ENCODE results near the gene PCDHAC2. TPM values are rescaled to one million over a fixed set of nuclear protein-coding genes. Genes with fewer than 3 reads are reported as not detected.

The PCDHAC2 gene
- polyA plus RNA-seq, 2 of the 4 experiments (the other 2 are of a cell fraction) = 1.2 to 5.3 TPM

DNA sequence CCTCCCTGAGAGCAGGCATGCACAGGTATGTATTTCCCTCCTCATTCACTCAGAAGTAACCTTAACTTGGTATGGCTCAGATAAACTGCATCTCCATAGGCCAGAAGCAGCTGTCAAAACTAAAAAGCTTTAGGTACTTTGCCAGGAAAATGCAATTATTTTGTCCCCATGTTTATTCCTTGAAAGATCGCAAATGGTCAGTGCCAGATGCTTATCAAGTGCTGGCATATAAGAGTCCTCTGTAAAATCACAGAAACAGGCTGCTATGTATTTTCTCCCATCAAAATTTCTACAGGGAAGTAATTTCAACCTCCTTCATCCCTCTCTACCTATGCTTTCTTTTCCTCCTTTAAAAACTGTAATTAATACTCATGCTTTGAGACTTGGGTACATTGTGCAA lies 12.7 kb downstream of the PCDHAC2 start:
- no peak overlapping the region for H3K27ac ChIP-seq
- H3K4me1 ChIP-seq = peaks cover 14% of the 10 kb centered on the region; the same call in 2 of the 3 replicates
- H3K4me3 ChIP-seq = no peak overlapping the region
- no peak overlapping the region for H3K4me2 ChIP-seq
- no peaks in the 10 kb centered on the region for H3K9me3 ChIP-seq
- no peak for FAIRE-seq
- 85% methylated on average over 1 of the region's 1 CpG for WGBS (ENCODE audit: missing lambda C conversion rate)
- ChIA-PET CTCF (interaction anchor here (0.8 to 1.6 kb wide), 2 partner anchors 11 to 52 kb away, joined by 3 to 4 read pairs; no protein-coding TSS in a partner anchor), POLR2A (no interaction called here)
- no peak for DNase-seq (ENCODE audit: low read depth in 1 of 2, low spot score in 1 of 2)
- no peak for TF ChIP-seq KDM1A (IDR thresholded peaks at IDR 0.05; ENCODE audit: low read depth)
- TF ChIP-seq CHD2 (IDR thresholded peaks at IDR 0.05; ENCODE audit: low read length, partially characterized antibody) = no peak
- no peak for TF ChIP-seq HEYL (CRISPR knock-in tag; IDR thresholded peaks at IDR 0.05)
- TF ChIP-seq ZNF302 (CRISPR knock-in tag; IDR thresholded peaks at IDR 0.05) = no peak
- no peak for ATAC-seq

DNA sequence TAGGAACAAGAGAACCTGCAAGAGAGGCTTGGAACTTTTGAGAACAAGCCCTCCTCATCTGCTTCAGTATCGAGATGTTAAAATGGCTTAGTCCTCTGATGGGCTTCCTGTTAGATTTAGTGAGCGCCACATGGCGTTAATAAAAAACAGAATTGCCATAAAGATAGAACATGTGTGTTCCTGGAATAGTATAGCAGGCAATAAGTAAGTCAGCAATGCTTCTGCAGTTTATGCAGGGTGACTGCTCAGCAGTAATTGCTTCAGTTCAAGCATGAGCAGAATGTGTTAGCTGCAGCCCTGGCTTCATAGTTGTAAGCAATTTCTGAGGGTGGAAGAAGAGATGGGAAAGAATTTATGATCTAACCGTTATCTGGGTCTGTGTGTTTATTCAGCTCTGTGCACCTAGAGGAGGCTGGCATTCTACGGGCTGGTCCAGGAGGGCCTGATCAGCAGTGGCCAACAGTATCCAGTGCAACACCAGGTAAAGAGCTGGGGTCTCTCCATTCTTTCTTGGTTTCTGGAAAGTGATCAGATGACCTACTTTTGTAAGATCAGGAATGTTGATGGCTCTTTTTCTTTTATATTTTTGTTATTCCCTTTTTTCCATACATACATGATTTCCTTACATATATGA lies 15.9 kb downstream of the PCDHAC2 start:
- no peak for FAIRE-seq
- no peak overlapping the region for H3K27ac ChIP-seq
- ChIA-PET CTCF (no interaction called here), POLR2A (no interaction called here)
- TF ChIP-seq, protein P1, sequence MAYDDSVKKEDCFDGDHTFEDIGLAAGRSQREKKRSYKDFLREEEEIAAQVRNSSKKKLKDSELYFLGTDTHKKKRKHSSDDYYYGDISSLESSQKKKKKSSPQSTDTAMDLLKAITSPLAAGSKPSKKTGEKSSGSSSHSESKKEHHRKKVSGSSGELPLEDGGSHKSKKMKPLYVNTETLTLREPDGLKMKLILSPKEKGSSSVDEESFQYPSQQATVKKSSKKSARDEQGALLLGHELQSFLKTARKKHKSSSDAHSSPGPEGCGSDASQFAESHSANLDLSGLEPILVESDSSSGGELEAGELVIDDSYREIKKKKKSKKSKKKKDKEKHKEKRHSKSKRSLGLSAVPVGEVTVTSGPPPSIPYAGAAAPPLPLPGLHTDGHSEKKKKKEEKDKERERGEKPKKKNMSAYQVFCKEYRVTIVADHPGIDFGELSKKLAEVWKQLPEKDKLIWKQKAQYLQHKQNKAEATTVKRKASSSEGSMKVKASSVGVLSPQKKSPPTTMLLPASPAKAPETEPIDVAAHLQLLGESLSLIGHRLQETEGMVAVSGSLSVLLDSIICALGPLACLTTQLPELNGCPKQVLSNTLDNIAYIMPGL (CRISPR knock-in tag; IDR thresholded peaks at IDR 0.05; ENCODE audit: borderline replicate concordance) = no peak
- TF ChIP-seq NR3C1 (IDR thresholded peaks at IDR 0.05) = no peak
- TF ChIP-seq, protein P2, sequence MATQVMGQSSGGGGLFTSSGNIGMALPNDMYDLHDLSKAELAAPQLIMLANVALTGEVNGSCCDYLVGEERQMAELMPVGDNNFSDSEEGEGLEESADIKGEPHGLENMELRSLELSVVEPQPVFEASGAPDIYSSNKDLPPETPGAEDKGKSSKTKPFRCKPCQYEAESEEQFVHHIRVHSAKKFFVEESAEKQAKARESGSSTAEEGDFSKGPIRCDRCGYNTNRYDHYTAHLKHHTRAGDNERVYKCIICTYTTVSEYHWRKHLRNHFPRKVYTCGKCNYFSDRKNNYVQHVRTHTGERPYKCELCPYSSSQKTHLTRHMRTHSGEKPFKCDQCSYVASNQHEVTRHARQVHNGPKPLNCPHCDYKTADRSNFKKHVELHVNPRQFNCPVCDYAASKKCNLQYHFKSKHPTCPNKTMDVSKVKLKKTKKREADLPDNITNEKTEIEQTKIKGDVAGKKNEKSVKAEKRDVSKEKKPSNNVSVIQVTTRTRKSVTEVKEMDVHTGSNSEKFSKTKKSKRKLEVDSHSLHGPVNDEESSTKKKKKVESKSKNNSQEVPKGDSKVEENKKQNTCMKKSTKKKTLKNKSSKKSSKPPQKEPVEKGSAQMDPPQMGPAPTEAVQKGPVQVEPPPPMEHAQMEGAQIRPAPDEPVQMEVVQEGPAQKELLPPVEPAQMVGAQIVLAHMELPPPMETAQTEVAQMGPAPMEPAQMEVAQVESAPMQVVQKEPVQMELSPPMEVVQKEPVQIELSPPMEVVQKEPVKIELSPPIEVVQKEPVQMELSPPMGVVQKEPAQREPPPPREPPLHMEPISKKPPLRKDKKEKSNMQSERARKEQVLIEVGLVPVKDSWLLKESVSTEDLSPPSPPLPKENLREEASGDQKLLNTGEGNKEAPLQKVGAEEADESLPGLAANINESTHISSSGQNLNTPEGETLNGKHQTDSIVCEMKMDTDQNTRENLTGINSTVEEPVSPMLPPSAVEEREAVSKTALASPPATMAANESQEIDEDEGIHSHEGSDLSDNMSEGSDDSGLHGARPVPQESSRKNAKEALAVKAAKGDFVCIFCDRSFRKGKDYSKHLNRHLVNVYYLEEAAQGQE (IDR thresholded peaks at IDR 0.05) = no peak
- TF ChIP-seq SMC3 (IDR thresholded peaks at IDR 0.05) = no peak
- DNase-seq (ENCODE audit: low read depth in 1 of 2, low spot score in 1 of 2) = no peak
- ATAC-seq = no peak
- H3K4me1 ChIP-seq = peaks cover 7% of the 10 kb centered on the region; the same call in 2 of the 3 replicates
- 63% methylated on average over 5 of the region's 5 CpGs for WGBS (ENCODE audit: missing lambda C conversion rate)
- no peak overlapping the region for H3K4me3 ChIP-seq
- H3K9me3 ChIP-seq = no peaks in the 10 kb centered on the region
- H3K4me2 ChIP-seq = no peak overlapping the region

DNA sequence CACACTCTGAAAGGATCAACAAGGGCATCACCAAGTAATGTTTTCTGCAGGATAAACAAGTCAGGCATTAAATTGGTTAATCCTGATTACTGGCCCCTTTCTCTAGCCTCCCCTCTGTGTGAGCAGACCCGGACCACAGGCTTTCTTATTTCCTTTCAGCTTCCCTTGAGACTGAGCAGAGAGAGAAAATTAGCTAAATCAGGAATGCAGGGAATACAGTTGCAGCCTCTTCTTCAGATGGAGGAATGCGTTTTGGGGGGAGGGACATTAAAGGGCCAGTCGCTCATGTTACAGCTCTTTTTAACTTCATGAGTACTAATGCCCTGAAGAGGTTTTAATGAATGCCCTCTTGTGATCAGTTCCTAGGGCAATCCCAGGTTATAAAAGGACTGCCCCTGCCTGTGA lies 19.8 kb downstream of the PCDHAC2 start:
- DNase-seq (ENCODE audit: low read depth in 1 of 2, low spot score in 1 of 2) (no peak), FAIRE-seq (no peak), ATAC-seq (no peak)
- CTCF ChIA-PET = no interaction called here
- Histone ChIP-seq H3K4me2 (no peak overlapping the region), H3K27ac (no peak overlapping the region), H3K4me3 (no peak overlapping the region), H3K9me3 (no peaks in the 10 kb centered on the region), H3K4me1 (no peaks in the 10 kb centered on the region; the same call in 2 of the 3 replicates)
- 46% methylated on average over 3 of the region's 3 CpGs for WGBS (ENCODE audit: missing lambda C conversion rate)
- POLR2A ChIA-PET = no interaction called here
- TF ChIP-seq BHLHE40 (IDR thresholded peaks at IDR 0.05; ENCODE audit: low read depth, low read length) = no peak
- no peak for TF ChIP-seq ESRRA (IDR thresholded peaks at IDR 0.05; ENCODE audit: borderline replicate concordance, low read length)
- TF ChIP-seq, protein P3, sequence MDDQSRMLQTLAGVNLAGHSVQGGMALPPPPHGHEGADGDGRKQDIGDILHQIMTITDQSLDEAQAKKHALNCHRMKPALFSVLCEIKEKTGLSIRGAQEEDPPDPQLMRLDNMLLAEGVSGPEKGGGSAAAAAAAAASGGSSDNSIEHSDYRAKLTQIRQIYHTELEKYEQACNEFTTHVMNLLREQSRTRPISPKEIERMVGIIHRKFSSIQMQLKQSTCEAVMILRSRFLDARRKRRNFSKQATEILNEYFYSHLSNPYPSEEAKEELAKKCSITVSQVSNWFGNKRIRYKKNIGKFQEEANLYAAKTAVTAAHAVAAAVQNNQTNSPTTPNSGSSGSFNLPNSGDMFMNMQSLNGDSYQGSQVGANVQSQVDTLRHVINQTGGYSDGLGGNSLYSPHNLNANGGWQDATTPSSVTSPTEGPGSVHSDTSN (IDR thresholded peaks at IDR 0.05) = no peak
- no peak for TF ChIP-seq POLR2A (IDR thresholded peaks at IDR 0.05; ENCODE audit: low read length)
- no peak for TF ChIP-seq ZSCAN20 (CRISPR knock-in tag; IDR thresholded peaks at IDR 0.05)
- TF ChIP-seq, protein P4, sequence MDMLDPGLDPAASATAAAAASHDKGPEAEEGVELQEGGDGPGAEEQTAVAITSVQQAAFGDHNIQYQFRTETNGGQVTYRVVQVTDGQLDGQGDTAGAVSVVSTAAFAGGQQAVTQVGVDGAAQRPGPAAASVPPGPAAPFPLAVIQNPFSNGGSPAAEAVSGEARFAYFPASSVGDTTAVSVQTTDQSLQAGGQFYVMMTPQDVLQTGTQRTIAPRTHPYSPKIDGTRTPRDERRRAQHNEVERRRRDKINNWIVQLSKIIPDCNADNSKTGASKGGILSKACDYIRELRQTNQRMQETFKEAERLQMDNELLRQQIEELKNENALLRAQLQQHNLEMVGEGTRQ (IDR thresholded peaks at IDR 0.05) = no peak
- TF ChIP-seq EP300 (IDR thresholded peaks at IDR 0.05) = no peak
- no peak for TF ChIP-seq FOXS1 (CRISPR knock-in tag; IDR thresholded peaks at IDR 0.05)
- TF ChIP-seq, protein P5, sequence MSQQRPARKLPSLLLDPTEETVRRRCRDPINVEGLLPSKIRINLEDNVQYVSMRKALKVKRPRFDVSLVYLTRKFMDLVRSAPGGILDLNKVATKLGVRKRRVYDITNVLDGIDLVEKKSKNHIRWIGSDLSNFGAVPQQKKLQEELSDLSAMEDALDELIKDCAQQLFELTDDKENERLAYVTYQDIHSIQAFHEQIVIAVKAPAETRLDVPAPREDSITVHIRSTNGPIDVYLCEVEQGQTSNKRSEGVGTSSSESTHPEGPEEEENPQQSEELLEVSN (IDR thresholded peaks at IDR 0.05; ENCODE audit: borderline replicate concordance, low read depth) = no peak
- no peak for TF ChIP-seq CBX2 (IDR thresholded peaks at IDR 0.05; ENCODE audit: borderline replicate concordance, low read depth)
- TF ChIP-seq, protein P6, sequence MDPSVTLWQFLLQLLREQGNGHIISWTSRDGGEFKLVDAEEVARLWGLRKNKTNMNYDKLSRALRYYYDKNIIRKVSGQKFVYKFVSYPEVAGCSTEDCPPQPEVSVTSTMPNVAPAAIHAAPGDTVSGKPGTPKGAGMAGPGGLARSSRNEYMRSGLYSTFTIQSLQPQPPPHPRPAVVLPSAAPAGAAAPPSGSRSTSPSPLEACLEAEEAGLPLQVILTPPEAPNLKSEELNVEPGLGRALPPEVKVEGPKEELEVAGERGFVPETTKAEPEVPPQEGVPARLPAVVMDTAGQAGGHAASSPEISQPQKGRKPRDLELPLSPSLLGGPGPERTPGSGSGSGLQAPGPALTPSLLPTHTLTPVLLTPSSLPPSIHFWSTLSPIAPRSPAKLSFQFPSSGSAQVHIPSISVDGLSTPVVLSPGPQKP (IDR thresholded peaks at IDR 0.05; ENCODE audit: low read depth, low read length) = no peak
- TF ChIP-seq RFX5 (IDR thresholded peaks at IDR 0.05) = no peak
- no peak for TF ChIP-seq RNF2 (IDR thresholded peaks at IDR 0.05; ENCODE audit: borderline replicate concordance, low read depth)
- TF ChIP-seq CEBPB (IDR thresholded peaks at IDR 0.05) = no peak

Data from A549 (cell line).